Measurements from ENCODE around the gene RBM19.
A peak's percentile ranks its signal among the peaks of the same experiment; 100 is the strongest.

The RBM19 gene

DNA sequence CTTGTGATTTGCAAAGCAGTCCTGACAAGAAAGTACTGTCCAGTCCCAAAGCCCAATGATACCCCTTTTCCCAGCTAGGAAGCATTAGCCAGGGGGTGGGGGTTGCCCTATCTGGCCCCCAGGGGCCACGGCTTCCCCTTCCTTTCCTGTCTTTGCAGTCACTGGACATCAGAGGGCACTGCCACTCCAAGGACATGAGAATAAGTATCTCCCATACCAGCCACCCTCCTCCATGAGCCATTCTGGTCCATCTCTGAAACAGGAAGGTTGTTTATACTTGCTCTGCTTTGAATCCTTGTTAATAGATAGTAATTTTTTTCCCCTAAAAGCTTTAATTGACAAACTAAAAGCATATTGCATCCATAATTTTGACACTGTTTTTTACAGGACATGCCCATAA lies 29.7 kb downstream of the RBM19 start:
- DNase-seq (ENCODE audit: low read depth in 2 of 2), result no peak
- H3K4me3 ChIP-seq (replicated peaks in 1 of 2; ENCODE audit: low read depth in 2 of 2, low read length in 2 of 2), result no peak overlapping the region
- TF ChIP-seq, protein P1, sequence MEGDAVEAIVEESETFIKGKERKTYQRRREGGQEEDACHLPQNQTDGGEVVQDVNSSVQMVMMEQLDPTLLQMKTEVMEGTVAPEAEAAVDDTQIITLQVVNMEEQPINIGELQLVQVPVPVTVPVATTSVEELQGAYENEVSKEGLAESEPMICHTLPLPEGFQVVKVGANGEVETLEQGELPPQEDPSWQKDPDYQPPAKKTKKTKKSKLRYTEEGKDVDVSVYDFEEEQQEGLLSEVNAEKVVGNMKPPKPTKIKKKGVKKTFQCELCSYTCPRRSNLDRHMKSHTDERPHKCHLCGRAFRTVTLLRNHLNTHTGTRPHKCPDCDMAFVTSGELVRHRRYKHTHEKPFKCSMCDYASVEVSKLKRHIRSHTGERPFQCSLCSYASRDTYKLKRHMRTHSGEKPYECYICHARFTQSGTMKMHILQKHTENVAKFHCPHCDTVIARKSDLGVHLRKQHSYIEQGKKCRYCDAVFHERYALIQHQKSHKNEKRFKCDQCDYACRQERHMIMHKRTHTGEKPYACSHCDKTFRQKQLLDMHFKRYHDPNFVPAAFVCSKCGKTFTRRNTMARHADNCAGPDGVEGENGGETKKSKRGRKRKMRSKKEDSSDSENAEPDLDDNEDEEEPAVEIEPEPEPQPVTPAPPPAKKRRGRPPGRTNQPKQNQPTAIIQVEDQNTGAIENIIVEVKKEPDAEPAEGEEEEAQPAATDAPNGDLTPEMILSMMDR (IDR thresholded peaks at IDR 0.05; ENCODE audit: low read depth, low read length), result no peak

DNA sequence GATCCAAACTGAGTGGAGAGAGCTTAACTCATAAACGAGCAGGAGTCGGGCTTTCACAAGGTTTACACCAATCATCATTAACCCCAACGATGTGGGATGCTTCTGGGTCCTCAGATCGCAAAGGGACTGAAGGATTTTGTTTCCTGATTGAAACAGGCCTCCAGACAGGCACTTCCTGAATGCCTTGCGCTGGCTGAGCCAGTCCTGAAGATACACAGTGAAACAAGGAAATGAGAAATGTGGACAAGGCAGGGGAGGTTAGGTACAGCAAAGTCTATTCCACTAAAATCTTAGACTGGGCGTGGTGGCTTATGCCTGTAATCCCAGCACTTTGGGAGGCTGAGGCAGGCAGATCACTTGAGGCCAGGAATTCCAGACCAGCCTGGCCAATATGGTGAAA lies 30.7 kb downstream of the RBM19 start:
- peak in 1 of 2 donors; percentile 12 for DNase-seq (ENCODE audit: low read depth in 2 of 2)
- no peak overlapping the region for H3K4me3 ChIP-seq (replicated peaks in 1 of 2; ENCODE audit: low read depth in 2 of 2, low read length in 2 of 2)
- TF ChIP-seq, protein P1 (IDR thresholded peaks at IDR 0.05; ENCODE audit: low read depth, low read length), result no peak

DNA sequence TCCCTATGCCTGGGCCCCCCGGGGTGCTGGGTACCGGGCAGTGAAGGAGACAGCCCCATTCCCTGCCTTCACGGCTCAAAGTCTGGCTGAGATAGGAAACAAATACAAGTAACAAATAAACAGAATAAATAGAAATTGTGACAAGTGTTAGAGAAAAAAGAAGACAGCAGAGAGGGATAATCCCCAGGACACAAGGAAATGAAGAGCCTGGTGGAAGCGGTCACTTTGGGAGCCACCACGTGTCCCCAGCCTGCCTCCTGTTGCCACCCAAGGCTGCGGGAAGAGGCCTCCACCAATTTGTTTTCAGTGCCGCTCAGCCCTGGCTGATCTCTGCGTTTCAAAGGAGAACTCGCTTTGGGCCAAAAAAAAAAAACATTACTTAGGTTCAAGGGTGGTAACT lies 31.2 kb downstream of the RBM19 start:
- H3K4me3 ChIP-seq (replicated peaks in 1 of 2; ENCODE audit: low read depth in 2 of 2, low read length in 2 of 2), result no peak overlapping the region
- TF ChIP-seq, protein P1 (IDR thresholded peaks at IDR 0.05; ENCODE audit: low read depth, low read length), result no peak
- DNase-seq (ENCODE audit: low read depth in 2 of 2), result no peak

DNA sequence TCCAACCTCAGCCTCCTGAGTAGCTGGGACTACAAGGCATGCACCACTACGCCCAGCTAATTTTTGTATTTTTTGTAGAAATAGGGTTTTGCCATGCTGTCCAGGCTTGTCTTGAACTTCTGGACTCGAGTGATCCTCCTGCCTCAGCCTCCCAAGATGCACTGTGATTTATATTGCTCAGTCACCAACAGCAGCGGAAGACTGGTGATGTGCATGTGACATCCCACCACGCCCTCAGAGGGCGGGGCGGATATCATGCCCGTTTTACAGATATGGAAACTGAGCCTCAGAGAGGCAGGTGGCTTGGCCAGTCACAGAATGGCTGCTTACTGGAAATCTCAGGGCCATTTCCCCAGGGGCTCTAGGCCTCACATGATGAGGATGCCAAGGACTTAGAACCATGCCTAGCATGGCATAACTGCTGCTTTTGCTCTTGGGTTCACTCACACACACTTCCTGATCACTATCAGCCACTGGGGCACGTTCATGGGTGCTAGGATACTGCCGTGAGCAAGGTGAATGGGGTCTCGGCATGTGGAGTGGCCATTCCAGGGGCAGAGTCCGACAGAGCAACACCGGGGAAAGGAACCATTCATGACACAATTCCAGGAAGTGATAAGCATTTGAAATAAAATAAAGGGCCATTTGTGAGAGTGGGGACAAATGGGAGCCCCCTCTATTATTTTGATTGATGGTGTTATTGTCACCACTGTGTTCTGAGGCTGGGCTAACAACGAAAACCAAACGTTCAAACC lies 31.9 kb downstream of the RBM19 start:
- TF ChIP-seq, protein P1 (IDR thresholded peaks at IDR 0.05; ENCODE audit: low read depth, low read length), result no peak
- no peak overlapping the region for H3K4me3 ChIP-seq (replicated peaks in 1 of 2; ENCODE audit: low read depth in 2 of 2, low read length in 2 of 2)
- no peak for DNase-seq (ENCODE audit: low read depth in 2 of 2)

DNA sequence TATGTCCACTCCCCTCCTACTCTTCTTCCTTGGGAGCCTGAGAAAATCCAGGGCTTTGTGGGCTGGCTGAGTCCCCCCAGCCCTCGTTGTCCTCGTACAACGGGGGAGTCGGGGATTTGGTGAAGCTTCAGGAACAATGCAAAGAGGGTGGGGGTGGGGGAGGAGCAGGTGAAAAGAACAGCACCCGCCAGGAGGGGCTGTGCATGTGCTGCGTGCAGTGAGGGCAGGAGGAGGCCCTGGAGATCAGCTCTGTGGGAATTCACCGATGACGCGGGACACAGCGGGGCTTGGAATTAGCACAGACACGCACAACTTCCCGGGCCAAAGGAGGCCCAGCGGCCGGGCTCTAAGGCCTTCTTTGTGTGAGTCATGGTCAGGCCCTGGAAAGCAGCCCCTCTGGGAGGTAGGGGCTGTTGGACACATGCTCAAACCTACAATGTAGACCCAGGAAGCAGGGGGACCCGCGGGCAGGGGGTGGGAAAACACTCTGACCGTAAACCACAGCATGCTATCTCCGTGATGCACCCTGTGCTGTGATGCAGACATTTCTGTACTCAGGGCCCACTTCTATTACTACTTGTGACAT lies 32.8 kb downstream of the RBM19 start:
- TF ChIP-seq, protein P1 (IDR thresholded peaks at IDR 0.05; ENCODE audit: low read depth, low read length), result no peak
- peak; percentile 70 to 89 for DNase-seq (ENCODE audit: low read depth in 2 of 2)

DNA sequence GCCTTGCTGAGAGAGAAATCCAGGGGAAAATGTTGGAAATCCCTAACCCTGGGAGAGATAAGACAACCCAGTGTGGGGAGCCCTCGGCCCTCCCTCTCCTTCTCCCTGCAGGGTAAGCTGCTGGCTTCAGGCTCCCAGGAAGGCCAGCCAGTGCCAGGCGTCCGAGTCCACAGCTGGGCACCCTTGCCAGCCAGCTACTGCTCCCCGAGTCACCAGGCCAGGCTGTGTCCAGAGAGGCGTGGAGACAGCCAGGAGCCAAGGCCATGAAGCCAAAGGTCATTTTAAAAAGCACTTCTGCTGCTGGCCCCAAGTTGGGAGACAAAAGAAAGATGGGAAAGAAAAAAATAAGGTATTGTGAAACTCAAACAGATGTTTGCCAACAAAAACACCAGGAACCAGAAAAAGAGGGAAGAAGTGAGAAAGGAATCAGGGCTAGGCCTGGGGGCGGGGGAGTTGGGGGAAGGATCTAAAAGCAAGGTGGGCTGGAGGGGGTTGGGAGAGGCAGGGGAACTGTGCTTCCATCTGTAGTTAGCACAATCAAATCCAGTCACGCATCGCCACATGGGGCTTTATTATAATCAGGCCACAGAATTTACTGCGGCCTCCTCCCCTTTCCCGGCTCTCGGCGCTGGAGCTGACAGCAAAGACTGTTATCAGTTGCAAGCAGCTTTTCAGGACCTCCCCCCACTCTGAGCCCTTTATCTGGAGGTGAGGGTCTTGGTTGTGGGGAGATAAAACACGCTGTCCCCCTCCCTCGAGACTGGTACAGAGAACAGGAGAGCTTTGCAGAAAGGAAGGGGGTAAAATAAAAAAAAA lies 33.5 kb downstream of the RBM19 start:
- DNase-seq (ENCODE audit: low read depth in 2 of 2), result peak; percentile 32 to 72
- TF ChIP-seq, protein P1 (IDR thresholded peaks at IDR 0.05; ENCODE audit: low read depth, low read length), result no peak
- H3K4me3 ChIP-seq (replicated peaks in 1 of 2; ENCODE audit: low read depth in 2 of 2, low read length in 2 of 2), result no peak overlapping the region

More for the DNA sequence above, 32.8 kb downstream of the RBM19 start:
- no peak overlapping the region for H3K4me3 ChIP-seq (replicated peaks in 1 of 2; ENCODE audit: low read depth in 2 of 2, low read length in 2 of 2)
